GM18867 (cell line): ENCODE measurements around the gene MMP20.

ENCODE experiments used
- ATAC-seq: cut with Tn5 transposase; IDR thresholded peaks from one replicate; pipeline ENCODE4 v1.9.1; 2021; ENCODE audit warnings: mild to moderate bottlenecking, moderate library complexity; ENCODE audit not compliant: unreplicated experiment

Gene MMP20

DNA sequence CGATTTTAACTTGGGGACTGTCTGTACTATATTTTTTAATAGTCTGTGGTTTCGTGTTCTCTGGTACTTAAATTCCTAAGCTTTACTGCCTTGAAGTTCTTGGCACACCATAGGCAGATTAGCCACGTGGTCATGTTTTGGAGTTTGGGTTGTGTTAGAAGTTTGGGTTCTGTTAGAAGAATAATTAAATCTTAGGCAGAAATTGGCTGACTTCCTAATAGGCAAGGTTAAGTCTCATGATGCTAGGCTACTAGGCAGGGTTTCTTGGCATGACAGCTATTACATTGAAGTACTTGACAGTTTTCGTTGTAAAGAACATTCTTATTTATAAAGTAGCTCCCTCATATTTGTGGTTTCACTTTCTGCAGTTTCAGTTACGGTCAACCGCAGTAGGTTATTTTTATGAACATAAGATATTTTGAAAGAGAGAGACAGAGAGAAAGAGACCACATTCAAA is 64.5 kb downstream of the MMP20 start:
- ATAC-seq = peak; percentile 81

GRCh38 chr11:102559839-102560238 is 65.3 kb downstream of the MMP20 start:
- peak; percentile 45 for ATAC-seq

- no peak for ATAC-seq
Measured at GRCh38 chr11:102555091-102555490, 70.0 kb downstream of the MMP20 start.

GRCh38 chr11:102553835-102554282 is 71.3 kb downstream of the MMP20 start:
- peak; percentile 82 for ATAC-seq

DNA sequence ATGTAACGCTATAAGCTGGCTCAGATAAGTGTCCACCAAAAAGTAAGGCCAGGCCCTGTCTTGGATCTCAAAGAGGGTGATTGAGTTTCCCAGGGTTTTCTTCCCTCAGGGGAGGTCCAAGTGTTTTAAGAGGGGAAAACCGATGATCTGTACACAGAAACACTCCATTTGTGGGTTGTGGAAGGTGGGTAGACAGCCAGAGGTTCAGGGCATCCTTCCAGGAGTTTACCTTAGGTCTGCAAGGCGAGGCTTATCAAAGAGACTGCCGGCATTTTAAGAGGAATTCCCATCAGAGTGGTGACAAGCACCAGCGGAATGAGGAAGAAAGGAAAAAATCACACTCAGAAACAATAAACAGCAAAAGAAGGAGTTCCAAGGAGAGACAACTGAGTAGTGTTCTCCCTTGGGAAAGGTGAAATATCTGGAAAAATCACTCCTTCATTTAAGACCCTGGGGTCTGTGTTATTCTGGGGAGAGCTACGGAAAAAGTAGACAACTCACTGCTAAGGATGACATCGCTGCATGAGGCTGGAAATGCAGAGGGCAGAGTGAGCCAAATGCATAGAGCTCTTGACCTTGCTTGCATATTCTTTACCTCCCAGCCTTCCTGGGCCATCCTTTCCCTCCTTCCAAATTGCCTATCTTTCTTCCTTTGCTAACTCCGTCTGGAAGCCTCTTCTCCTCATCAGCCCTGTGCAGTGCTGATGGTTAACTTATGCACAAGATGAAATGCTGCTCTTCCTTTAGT is 72.5 kb downstream of the MMP20 start:
- ATAC-seq = no peak

DNA sequence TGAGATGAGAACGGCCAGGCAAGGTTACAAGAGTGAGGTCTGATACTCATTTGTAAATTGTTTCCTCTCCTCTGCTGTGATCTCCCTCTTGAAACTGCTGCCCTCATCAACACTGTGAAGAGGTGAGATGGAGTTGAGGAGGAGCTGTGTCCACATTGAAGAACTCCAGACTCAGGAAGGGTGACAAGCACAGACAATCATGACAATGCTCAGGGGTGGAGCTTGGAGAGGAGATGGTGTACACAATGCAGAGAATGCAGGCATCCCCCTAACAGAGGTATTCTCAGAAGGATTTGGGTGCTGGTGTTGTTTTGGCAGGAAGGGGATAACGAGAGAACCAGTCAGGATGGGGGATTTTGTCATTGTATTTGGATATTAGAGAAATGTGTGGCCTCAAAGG is 73.1 kb downstream of the MMP20 start:
- no peak for ATAC-seq

DNA sequence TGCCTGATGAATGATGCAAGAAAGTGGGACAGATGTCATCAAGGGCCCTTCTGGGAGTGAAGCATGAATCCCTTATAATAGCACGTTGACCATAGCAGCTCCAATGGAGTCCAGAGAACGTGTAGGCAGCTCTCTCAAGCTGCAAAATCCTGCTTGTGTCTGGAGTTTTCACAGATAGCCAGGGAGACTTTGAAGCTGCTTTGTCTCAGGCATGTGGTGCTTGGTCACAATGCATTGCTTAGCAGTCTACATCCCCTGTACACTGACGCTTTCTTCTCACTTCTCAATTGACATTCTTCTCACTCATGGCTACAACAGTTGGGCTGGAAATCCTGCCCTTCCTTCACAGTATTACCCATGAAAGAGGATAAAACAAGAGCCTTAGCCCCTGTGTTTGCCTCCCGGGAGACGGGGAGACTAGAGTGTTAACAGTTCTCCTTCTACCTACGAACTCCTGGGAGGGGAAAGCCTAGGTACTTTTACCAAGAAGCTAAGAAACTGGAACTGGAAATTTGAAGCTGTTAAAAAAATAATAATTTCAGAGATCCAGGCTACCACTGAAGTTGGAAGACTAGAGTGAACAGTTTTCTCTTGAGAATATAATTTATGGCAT is 73.9 kb downstream of the MMP20 start:
- no peak for ATAC-seq

GRCh38 chr11:102546923-102547471 is 78.1 kb downstream of the MMP20 start:
- peak; percentile 88 for ATAC-seq

GRCh38 chr11:102546427-102546826 is 78.7 kb downstream of the MMP20 start:
- ATAC-seq = peak; percentile 58

DNA sequence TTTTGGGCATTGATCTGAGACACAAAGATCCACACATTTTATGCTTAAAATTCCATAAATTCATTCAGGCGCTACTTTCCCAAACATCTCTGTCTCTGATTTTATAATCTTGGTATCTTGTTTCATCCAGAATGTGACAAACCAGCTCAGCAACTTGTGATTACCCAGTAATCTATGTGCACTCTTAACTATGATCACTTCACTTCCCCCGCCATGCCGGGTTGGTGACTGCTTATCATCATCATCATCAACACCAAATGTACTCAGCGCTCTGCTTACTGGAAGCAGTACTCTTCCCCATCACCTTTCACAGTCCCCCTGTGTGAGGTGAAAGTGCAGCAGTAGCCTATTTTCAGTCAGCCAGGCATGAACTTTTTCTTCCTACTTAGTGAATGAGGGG is 79.4 kb downstream of the MMP20 start:
- no peak for ATAC-seq

DNA sequence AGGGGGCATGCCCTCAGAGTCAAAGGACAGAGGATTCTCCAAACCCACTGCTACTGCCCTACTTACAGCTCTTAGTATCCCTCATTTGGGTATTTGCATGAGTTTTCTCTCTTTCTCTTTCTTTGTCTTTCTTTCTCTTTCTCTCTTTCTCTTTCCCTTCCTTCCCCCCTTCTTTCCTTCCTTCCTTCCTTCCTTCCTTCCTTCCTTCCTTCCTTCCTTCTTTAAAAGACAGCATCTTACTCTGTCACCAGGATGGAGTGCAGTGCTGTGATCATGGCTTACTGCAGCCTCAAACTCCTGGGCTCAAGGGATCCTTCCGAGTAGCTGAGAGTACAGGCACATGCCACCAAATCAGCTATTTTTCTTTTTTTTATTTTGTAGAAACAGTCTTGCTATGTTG is 80.5 kb downstream of the MMP20 start:
- ATAC-seq = no peak

DNA sequence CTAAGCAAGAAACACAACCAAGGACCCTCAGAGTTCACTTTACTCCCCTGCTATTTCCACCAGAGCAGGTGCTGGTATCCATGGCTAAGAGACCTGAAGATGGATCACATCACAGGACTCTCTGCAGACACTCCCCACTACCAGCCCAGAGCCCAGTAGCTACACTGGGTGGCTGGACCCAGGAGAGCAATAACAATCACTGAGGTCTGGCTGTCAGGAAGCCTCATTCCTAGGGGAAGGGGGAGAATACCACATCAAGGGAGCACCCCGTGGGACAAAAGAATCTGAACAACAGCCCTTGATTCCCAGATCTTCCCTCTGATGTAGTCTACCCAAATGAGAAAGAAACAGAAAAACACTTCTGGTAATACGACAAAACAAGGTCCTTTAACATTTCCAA is 85.6 kb downstream of the MMP20 start:
- ATAC-seq = no peak

GRCh38 chr11:102538932-102539331 is 86.2 kb downstream of the MMP20 start:
- no peak for ATAC-seq

- peak; percentile 39 for ATAC-seq
Measured at GRCh38 chr11:102534261-102534872, 90.8 kb downstream of the MMP20 start.

DNA sequence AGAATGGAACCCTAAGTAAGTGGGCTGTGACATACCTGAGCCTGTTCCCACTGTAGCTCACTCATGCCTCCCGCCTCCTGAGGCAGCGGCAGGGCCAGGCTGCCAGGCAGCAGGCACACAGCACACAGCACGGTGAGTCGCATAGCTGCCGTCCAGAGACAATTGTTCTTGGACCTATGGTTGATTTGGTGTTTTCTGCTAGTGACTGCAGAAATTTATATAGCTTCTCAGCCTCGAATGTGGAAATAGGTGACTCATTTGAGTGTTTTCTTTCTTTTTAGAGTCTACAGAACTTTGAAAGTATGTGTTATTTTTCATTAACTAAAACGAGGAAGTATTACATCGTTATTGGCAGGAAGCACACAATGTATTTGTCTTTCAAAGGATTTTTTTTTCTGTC is 94.6 kb downstream of the MMP20 start, which contains the start of gene MMP7:
TSS of gene MMP7 (minus strand) at position 190 of the 400 bp plus-strand sequence. CDS start at position 143, 47 bp downstream.
- ATAC-seq = no peak

GRCh38 chr11:102528618-102529017 is 96.5 kb downstream of the MMP20 start:
- no peak for ATAC-seq

DNA sequence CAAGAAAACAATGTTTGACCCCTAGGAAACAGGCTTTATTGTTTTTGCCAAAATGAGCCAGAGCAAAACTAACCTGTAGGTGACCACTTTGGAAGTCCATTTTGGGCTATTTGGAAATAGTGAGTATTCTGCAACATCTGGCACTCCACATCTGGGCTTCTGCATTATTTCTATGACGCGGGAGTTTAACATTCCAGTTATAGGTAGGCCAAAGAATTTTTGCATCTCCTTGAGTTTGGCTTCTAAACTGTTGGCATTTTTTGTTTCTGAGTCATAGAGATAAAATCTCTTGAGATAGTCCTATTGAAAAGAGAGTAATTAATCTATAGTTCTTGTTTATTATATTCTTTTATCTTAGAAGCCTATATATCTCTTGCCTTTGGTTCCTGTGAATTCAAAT is 97.4 kb downstream of the MMP20 start:
- no peak for ATAC-seq

DNA sequence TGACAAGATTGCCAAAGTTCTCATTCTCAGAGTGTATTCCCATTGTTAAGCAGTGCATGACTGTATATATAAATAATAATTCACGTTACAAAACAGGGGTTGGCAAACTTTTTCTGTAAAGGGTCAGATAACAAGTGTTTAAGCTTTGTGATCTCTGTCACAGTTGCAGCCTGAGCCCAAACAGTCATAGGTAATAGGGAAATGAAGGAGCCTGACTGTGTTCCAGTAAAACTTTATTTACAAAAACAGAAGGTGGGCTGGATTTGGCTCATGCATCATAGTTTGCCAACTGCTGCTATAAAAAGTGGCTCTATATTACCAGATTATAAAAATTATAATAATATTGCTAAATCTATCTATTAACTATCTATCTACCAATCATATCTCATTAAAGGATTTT is 98.1 kb downstream of the MMP20 start:
- ATAC-seq = no peak
